Activated CD4-positive, alpha-beta T cell treated with anti-CD3 and anti-CD28 coated beads, Interleukin-2, amount 50 U/mL, for 16 hours (primary cell): ENCODE results near the gene MAGI2.
A peak's percentile ranks its signal among the peaks of the same experiment; 100 is the strongest.

ENCODE experiments used
- DNase-seq: peaks from one replicate; pipeline ENCODE4 v3.0.0-alpha.2; 2020

MAGI2 gene

GRCh38 chr7:78041423-78041822 lies 1412.0 kb downstream of the MAGI2 start:
- no peak for DNase-seq

- DNase-seq: peak; percentile 53
Observed at GRCh38 chr7:78039790-78040776, 1413.4 kb downstream of the MAGI2 start.

- DNase-seq: no peak
Observed at GRCh38 chr7:78038465-78039080, 1414.9 kb downstream of the MAGI2 start.

GRCh38 chr7:78037603-78038002 lies 1415.9 kb downstream of the MAGI2 start:
- no peak for DNase-seq

- DNase-seq: no peak
Observed at GRCh38 chr7:78033410-78033809, 1420.1 kb downstream of the MAGI2 start.

GRCh38 chr7:78026492-78026891 lies 1427.0 kb downstream of the MAGI2 start:
- no peak for DNase-seq

GRCh38 chr7:78024591-78024990 lies 1428.9 kb downstream of the MAGI2 start:
- no peak for DNase-seq

- DNase-seq: no peak
Observed at GRCh38 chr7:78023191-78023590, 1430.3 kb downstream of the MAGI2 start.

GRCh38 chr7:78022165-78022564 lies 1431.3 kb downstream of the MAGI2 start:
- no peak for DNase-seq

- no peak for DNase-seq
Observed at GRCh38 chr7:78020874-78021249, 1432.6 kb downstream of the MAGI2 start.

- peak; percentile 56 for DNase-seq
Observed at GRCh38 chr7:78020136-78020873, 1433.2 kb downstream of the MAGI2 start.

- DNase-seq: peak; percentile 70
Observed at GRCh38 chr7:78019447-78020135, 1433.9 kb downstream of the MAGI2 start.

GRCh38 chr7:78018641-78019446 lies 1434.6 kb downstream of the MAGI2 start:
- DNase-seq: no peak

- DNase-seq: no peak
Observed at GRCh38 chr7:78017591-78018100, 1435.8 kb downstream of the MAGI2 start.

GRCh38 chr7:78015574-78016260 lies 1437.8 kb downstream of the MAGI2 start:
- DNase-seq: no peak

GRCh38 chr7:78014401-78014800 lies 1439.1 kb downstream of the MAGI2 start:
- DNase-seq: no peak

- no peak for DNase-seq
Observed at GRCh38 chr7:78013386-78013785, 1440.1 kb downstream of the MAGI2 start.

- DNase-seq: no peak
Observed at GRCh38 chr7:78011642-78012041, 1441.8 kb downstream of the MAGI2 start.

- DNase-seq: no peak
Observed at GRCh38 chr7:78007231-78007630, 1446.2 kb downstream of the MAGI2 start.

- no peak for DNase-seq
Observed at GRCh38 chr7:78006063-78006755, 1447.3 kb downstream of the MAGI2 start.
